Measurements from ENCODE around the gene PARD6B.

- no peak for TF ChIP-seq CTCF (conservative IDR thresholded peaks at IDR 0.05; ENCODE audit: low read length)
- no peak for TF ChIP-seq EZH2phosphoT487 (IDR thresholded peaks at IDR 0.05; ENCODE audit: borderline replicate concordance, low read depth, low read length)
Observed at GRCh38 chr20:50682947-50683530, 48.3 kb upstream of the PARD6B start.
